ENCODE data around the gene PYHIN1.

The PYHIN1 gene

DNA sequence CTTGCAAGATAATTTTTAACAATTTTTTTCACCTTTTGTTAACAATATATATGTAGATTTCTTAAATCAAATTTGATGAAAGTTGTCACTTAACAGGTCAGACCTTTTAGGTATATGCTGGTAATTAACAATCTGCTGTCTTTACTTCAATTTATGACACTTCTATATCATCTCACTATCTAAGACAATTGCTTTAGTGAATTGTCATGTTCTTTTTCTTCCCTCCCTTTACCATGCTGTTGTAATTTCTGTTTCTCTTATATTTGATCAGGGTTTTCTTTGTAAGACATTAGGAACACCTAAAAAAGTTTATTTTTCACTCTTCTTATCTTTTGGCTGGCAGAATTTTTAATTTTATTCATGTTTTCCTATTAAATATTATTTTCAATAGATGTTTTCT lies 80.4 kb downstream of the PYHIN1 start:
- no peak overlapping the region for H3K4me2 ChIP-seq (ENCODE audit: low read length, poor library complexity, severe bottlenecking)
- no peak overlapping the region for H4K91ac ChIP-seq (ENCODE audit: low read length)
- no peak overlapping the region for H3K23ac ChIP-seq (ENCODE audit: low read length in 2 of 2)
- peaks cover 8% of the 10 kb centered on the region for H3K4me1 ChIP-seq (ENCODE audit: control insufficient read depth, insufficient read depth, low read depth, low read length)
- peak overlapping the region; percentile 99 for H3K9ac ChIP-seq (ENCODE audit: low read length)
- peaks cover 4 to 54% of the 10 kb centered on the region in 2 experiments for H3K36me3 ChIP-seq (ENCODE audit: control insufficient read depth in 1 of 2, insufficient read depth in 2 of 2, low read depth in 1 of 2, low read length in 2 of 2)
- H3K14ac ChIP-seq (ENCODE audit: low read length in 2 of 2): no peak overlapping the region
- H2BK12ac ChIP-seq (ENCODE audit: low read length in 2 of 2): no peak overlapping the region
- H4K8ac ChIP-seq (ENCODE audit: low read length): no peak overlapping the region
- H2BK15ac ChIP-seq (ENCODE audit: low read depth, poor library complexity, severe bottlenecking): no peak overlapping the region
- H3K27ac ChIP-seq (ENCODE audit: low read length, poor library complexity, severe bottlenecking): no peak overlapping the region
- no peak overlapping the region for H2BK5ac ChIP-seq (ENCODE audit: low read depth, low read length, poor library complexity, severe bottlenecking)
- H3K18ac ChIP-seq (ENCODE audit: low read depth in 1 of 2, low read length in 2 of 2): no peak overlapping the region
- H2BK120ac ChIP-seq (ENCODE audit: low read depth, low read length): no peak overlapping the region
- H2AK5ac ChIP-seq (ENCODE audit: low read length, severe bottlenecking): no peak overlapping the region
- no peaks in the 10 kb centered on the region for H3K9me3 ChIP-seq (ENCODE audit: control insufficient read depth, low read length)
- H3K79me1 ChIP-seq (replicated peaks; ENCODE audit: low read length, poor library complexity, severe bottlenecking): peaks cover 12% of the 10 kb centered on the region
- DNase-seq: no peak
- no peak overlapping the region for H3K4ac ChIP-seq (ENCODE audit: low read depth in 1 of 2, low read length in 2 of 2)
- H3K4me3 ChIP-seq (ENCODE audit: insufficient read depth in 1 of 2, low read depth in 1 of 2, low read length in 2 of 2): peak overlapping the region in 1 of 2 experiments; percentile 86
- no peaks in the 10 kb centered on the region for H3K27me3 ChIP-seq (ENCODE audit: control insufficient read depth in 1 of 2, insufficient read depth in 1 of 2, low read length in 2 of 2)
- H2AFZ ChIP-seq (ENCODE audit: low read depth, low read length): no peak overlapping the region

DNA sequence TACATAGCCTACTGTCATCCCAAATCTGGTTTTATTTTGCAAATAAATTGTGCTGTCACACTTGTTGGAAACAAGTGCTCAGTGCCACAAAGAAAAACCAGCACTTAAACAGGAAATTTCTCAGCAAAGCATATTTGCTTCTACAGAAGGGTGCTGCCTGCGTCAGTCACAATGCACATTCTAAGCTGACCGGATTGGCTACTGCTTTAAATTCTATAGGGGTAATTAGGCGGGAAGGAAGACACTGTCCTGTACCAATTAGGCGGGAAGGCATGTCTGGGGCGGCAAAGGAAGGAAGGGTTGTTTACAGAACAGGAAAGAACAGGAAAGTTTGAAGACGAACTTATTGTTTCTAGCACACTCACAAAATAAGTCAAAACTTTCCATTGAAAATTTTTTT lies 81.1 kb downstream of the PYHIN1 start:
- Histone ChIP-seq H3K14ac (ENCODE audit: low read length in 2 of 2) (no peak overlapping the region), H4K91ac (ENCODE audit: low read length) (no peak overlapping the region), H3K36me3 (ENCODE audit: control insufficient read depth in 1 of 2, insufficient read depth in 2 of 2, low read depth in 1 of 2, low read length in 2 of 2) (peaks cover 5 to 62% of the 10 kb centered on the region in 2 experiments), H3K27me3 (ENCODE audit: control insufficient read depth in 1 of 2, insufficient read depth in 1 of 2, low read length in 2 of 2) (no peaks in the 10 kb centered on the region), H3K23ac (ENCODE audit: low read length in 2 of 2) (no peak overlapping the region), H3K9me3 (ENCODE audit: control insufficient read depth, low read length) (no peaks in the 10 kb centered on the region), H2BK15ac (ENCODE audit: low read depth, poor library complexity, severe bottlenecking) (no peak overlapping the region), H3K4ac (ENCODE audit: low read depth in 1 of 2, low read length in 2 of 2) (no peak overlapping the region), H2BK120ac (ENCODE audit: low read depth, low read length) (no peak overlapping the region), H2BK12ac (ENCODE audit: low read length in 2 of 2) (no peak overlapping the region), H3K4me1 (ENCODE audit: control insufficient read depth, insufficient read depth, low read depth, low read length) (peaks cover 8% of the 10 kb centered on the region), H3K4me3 (ENCODE audit: insufficient read depth in 1 of 2, low read depth in 1 of 2, low read length in 2 of 2) (peak overlapping the region in 1 of 2 experiments; percentile 86), H4K8ac (ENCODE audit: low read length) (no peak overlapping the region), H3K79me1 (replicated peaks; ENCODE audit: low read length, poor library complexity, severe bottlenecking) (peaks cover 16% of the 10 kb centered on the region), H2AK5ac (ENCODE audit: low read length, severe bottlenecking) (no peak overlapping the region), H2BK5ac (ENCODE audit: low read depth, low read length, poor library complexity, severe bottlenecking) (no peak overlapping the region), H3K18ac (ENCODE audit: low read depth in 1 of 2, low read length in 2 of 2) (peak overlapping the region; percentile 24 to 62), H3K9ac (ENCODE audit: low read length) (peak overlapping the region; percentile 99), H3K27ac (ENCODE audit: low read length, poor library complexity, severe bottlenecking) (no peak overlapping the region), H2AFZ (ENCODE audit: low read depth, low read length) (no peak overlapping the region), H3K4me2 (ENCODE audit: low read length, poor library complexity, severe bottlenecking) (peak overlapping the region; percentile 74)
- 68% methylated on average over 3 of the region's 6 CpGs for WGBS
- DNase-seq: peak; percentile 54

DNA sequence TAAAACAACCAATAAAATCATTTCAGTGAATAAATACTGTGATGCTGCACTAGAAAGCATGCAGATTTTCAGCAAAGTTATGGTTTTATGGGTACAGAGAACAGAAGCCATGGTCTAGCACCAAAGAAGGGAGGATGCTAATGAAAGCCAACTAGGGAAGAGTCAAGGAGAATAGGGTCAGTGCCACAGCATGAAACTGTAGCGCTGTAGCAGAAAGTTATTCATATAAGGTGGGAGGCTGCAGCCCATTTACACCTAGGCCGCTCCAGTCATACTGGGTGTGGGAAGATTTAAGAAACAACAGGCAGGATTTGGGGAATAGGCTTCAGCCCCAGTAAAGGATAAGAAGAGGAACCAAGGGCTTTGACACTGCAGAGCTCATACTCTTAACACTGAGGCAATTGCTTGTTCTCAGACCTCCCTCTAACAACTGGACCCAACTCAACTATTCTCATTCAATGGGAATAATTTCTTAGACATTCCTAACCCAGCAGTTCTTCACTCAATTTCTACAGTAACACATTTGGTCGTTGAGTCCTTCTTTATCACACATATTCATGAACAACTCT lies 82.7 kb downstream of the PYHIN1 start:
- Histone ChIP-seq H2AK5ac (ENCODE audit: low read length, severe bottlenecking) (peak overlapping the region; percentile 81), H2BK15ac (ENCODE audit: low read depth, poor library complexity, severe bottlenecking) (no peak overlapping the region), H3K18ac (ENCODE audit: low read depth in 1 of 2, low read length in 2 of 2) (no peak overlapping the region), H3K4me2 (ENCODE audit: low read length, poor library complexity, severe bottlenecking) (no peak overlapping the region), H2AFZ (ENCODE audit: low read depth, low read length) (no peak overlapping the region), H3K23ac (ENCODE audit: low read length in 2 of 2) (no peak overlapping the region), H4K8ac (ENCODE audit: low read length) (no peak overlapping the region), H3K14ac (ENCODE audit: low read length in 2 of 2) (no peak overlapping the region), H3K36me3 (ENCODE audit: control insufficient read depth in 1 of 2, insufficient read depth in 2 of 2, low read depth in 1 of 2, low read length in 2 of 2) (peaks cover 5 to 78% of the 10 kb centered on the region in 2 experiments), H3K27me3 (ENCODE audit: control insufficient read depth in 1 of 2, insufficient read depth in 1 of 2, low read length in 2 of 2) (no peaks in the 10 kb centered on the region), H2BK12ac (ENCODE audit: low read length in 2 of 2) (no peak overlapping the region), H2BK5ac (ENCODE audit: low read depth, low read length, poor library complexity, severe bottlenecking) (no peak overlapping the region), H3K79me1 (replicated peaks; ENCODE audit: low read length, poor library complexity, severe bottlenecking) (peaks cover 16% of the 10 kb centered on the region), H3K9me3 (ENCODE audit: control insufficient read depth, low read length) (no peaks in the 10 kb centered on the region), H3K9ac (ENCODE audit: low read length) (peak overlapping the region; percentile 89), H2BK120ac (ENCODE audit: low read depth, low read length) (no peak overlapping the region), H4K91ac (ENCODE audit: low read length) (no peak overlapping the region), H3K4me1 (ENCODE audit: control insufficient read depth, insufficient read depth, low read depth, low read length) (peaks cover 7% of the 10 kb centered on the region), H3K27ac (ENCODE audit: low read length, poor library complexity, severe bottlenecking) (no peak overlapping the region), H3K4ac (ENCODE audit: low read depth in 1 of 2, low read length in 2 of 2) (no peak overlapping the region), H3K4me3 (ENCODE audit: insufficient read depth in 1 of 2, low read depth in 1 of 2, low read length in 2 of 2) (peak overlapping the region in 1 of 2 experiments; percentile 86)
- no peak for DNase-seq
- WGBS: 89% methylated on average over 3 of the region's 3 CpGs

DNA sequence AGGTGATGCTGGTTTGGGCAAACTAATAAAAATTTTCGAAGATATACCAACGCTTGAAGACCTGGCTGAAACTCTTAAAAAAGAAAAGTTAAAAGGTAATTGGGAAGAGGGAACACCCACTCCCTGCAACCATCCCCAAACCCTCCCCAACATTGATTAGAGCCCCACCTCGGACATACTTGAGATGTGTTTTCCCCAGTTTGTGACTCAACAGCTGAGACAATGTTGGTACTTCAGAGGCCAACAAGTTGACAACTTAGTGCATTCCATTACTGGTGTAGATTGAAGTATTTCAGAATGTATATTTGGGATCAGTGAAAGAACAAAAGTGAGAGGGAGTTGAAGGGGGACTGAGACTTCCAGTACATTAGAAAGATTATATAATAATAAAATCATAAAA lies 83.5 kb downstream of the PYHIN1 start:
- H3K79me1 ChIP-seq (replicated peaks; ENCODE audit: low read length, poor library complexity, severe bottlenecking): peaks cover 17% of the 10 kb centered on the region
- H3K27ac ChIP-seq (ENCODE audit: low read length, poor library complexity, severe bottlenecking): no peak overlapping the region
- H3K9ac ChIP-seq (ENCODE audit: low read length): peak overlapping the region; percentile 89
- no peak overlapping the region for H3K23ac ChIP-seq (ENCODE audit: low read length in 2 of 2)
- no peak overlapping the region for H2BK15ac ChIP-seq (ENCODE audit: low read depth, poor library complexity, severe bottlenecking)
- H2BK5ac ChIP-seq (ENCODE audit: low read depth, low read length, poor library complexity, severe bottlenecking): no peak overlapping the region
- H3K36me3 ChIP-seq (ENCODE audit: control insufficient read depth in 1 of 2, insufficient read depth in 2 of 2, low read depth in 1 of 2, low read length in 2 of 2): peaks cover 5 to 84% of the 10 kb centered on the region in 2 experiments
- peaks cover 7% of the 10 kb centered on the region for H3K4me1 ChIP-seq (ENCODE audit: control insufficient read depth, insufficient read depth, low read depth, low read length)
- H3K4me2 ChIP-seq (ENCODE audit: low read length, poor library complexity, severe bottlenecking): no peak overlapping the region
- H3K27me3 ChIP-seq (ENCODE audit: control insufficient read depth in 1 of 2, insufficient read depth in 1 of 2, low read length in 2 of 2): no peaks in the 10 kb centered on the region
- H2BK12ac ChIP-seq (ENCODE audit: low read length in 2 of 2): peak overlapping the region in 1 of 2 experiments; percentile 15
- H3K4me3 ChIP-seq (ENCODE audit: insufficient read depth in 1 of 2, low read depth in 1 of 2, low read length in 2 of 2): peak overlapping the region in 1 of 2 experiments; percentile 86
- H3K4ac ChIP-seq (ENCODE audit: low read depth in 1 of 2, low read length in 2 of 2): peak overlapping the region in 1 of 2 experiments; percentile 11
- no peak overlapping the region for H3K18ac ChIP-seq (ENCODE audit: low read depth in 1 of 2, low read length in 2 of 2)
- no peak overlapping the region for H2AK5ac ChIP-seq (ENCODE audit: low read length, severe bottlenecking)
- no peaks in the 10 kb centered on the region for H3K9me3 ChIP-seq (ENCODE audit: control insufficient read depth, low read length)
- no peak for DNase-seq
- no peak overlapping the region for H2AFZ ChIP-seq (ENCODE audit: low read depth, low read length)
- H4K91ac ChIP-seq (ENCODE audit: low read length): no peak overlapping the region
- H4K8ac ChIP-seq (ENCODE audit: low read length): no peak overlapping the region
- 78% methylated on average over 2 of the region's 3 CpGs for WGBS
- no peak overlapping the region for H3K14ac ChIP-seq (ENCODE audit: low read length in 2 of 2)
- no peak overlapping the region for H2BK120ac ChIP-seq (ENCODE audit: low read depth, low read length)

Data from mesenchymal stem cell (in vitro differentiated cells and primary cell).